Fibroblast of pulmonary artery (primary cell): ENCODE measurements around the gene TREML2.

Source experiments
- DNase-seq: peaks from one replicate; pipeline ENCODE4 v3.0.0-alpha.2; 2010; ENCODE audit warnings: low read depth
- H3K4me3 ChIP-seq: replicated peaks from 2 replicates; pipeline ENCODE4 v1.5.1; 2011; ENCODE audit warnings: low read depth, mild to moderate bottlenecking, control low read depth, low read length, moderate library complexity
- TF ChIP-seq, protein P1 (sequence below): IDR thresholded peaks from 2 replicates; pipeline ENCODE4 v1.5.1; 2011; ENCODE audit warnings: mild to moderate bottlenecking, control low read depth, low read length, inconsistent platforms; ENCODE audit errors: missing control alignments

Gene TREML2

DNA sequence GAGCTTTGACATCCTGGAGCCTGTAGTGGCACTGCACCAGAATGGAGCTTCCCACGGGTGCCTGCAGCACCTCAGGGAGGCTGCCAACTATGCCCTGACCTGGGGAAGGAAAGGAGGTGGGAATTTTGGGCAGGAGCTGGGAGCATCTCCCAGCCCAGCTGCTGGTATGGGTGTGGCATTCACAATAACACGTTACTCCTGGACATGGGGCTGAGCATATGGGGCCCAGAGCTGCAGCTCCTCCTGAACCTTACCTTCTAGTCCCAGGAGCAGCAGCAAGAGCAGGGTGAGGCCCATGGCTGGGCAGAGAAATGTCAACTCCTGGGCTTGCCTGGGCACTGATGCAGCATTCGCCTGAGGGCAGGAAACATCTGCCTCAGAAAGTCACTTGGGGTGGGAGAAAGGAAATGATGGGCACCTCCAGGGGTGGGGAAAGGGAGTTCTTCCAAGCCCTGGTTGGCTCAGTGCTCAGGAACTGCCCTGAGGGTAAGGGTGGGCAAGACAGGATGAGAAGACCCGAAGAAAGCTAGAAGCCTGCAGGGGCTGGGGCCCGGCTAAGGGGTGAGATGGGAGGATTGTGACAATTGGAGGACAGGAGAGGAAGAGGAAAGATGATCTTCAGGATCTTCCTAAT, 46.8 kb downstream of the TREML2 start, which contains the start of gene TREML1:
TREML1 (minus strand) TSS at position 356 of the 634 bp plus-strand sequence; CDS start at position 297, 59 bp downstream.
- TF ChIP-seq, protein P1, sequence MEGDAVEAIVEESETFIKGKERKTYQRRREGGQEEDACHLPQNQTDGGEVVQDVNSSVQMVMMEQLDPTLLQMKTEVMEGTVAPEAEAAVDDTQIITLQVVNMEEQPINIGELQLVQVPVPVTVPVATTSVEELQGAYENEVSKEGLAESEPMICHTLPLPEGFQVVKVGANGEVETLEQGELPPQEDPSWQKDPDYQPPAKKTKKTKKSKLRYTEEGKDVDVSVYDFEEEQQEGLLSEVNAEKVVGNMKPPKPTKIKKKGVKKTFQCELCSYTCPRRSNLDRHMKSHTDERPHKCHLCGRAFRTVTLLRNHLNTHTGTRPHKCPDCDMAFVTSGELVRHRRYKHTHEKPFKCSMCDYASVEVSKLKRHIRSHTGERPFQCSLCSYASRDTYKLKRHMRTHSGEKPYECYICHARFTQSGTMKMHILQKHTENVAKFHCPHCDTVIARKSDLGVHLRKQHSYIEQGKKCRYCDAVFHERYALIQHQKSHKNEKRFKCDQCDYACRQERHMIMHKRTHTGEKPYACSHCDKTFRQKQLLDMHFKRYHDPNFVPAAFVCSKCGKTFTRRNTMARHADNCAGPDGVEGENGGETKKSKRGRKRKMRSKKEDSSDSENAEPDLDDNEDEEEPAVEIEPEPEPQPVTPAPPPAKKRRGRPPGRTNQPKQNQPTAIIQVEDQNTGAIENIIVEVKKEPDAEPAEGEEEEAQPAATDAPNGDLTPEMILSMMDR, result no peak
- no peak for DNase-seq
- no peak within 1 kb of the TSS for H3K4me3 ChIP-seq

DNA sequence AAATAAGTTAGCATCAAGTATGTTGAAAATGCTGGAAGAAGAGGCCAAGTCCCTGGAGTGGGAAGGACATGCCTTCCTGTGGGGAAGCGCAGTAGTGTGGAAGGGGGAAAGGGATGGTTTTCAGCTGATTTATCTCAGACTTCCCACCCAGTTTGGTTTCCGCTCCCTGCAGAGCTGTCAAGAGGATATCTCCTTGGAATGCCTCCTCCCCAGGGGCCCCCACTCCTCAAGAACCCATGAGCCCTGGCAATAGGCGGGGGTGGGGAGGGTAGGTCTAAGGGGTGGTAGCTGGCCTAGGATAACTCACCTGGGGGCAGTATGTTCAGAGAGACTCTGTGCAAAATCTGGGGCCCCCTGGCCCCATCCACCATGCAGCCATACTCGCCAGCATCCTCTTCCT, 47.5 kb downstream of the TREML2 start:
- TF ChIP-seq, protein P1, result no peak
- no peak overlapping the region for H3K4me3 ChIP-seq
- no peak for DNase-seq

DNA sequence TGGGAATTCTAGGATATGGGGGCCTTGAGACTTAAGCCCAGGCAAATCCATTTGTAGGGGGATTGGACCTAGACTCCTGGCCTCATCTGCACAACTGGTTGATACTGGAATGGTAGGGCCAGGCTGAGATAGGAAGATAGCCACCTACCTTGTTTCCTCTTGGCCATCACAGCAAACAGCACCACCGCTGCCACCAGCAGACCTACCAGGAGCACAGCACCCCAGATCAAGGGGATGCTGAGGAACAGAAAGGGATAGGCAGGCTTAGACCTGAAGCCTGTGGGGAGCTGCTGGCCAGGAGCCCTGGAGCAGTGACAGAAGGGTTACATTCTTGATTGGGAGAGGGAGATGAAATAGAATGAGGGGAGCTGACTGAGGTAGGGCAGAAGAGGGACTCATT, 50.3 kb downstream of the TREML2 start:
- H3K4me3 ChIP-seq, result no peak overlapping the region
- DNase-seq, result no peak
- TF ChIP-seq, protein P1, result no peak

DNA sequence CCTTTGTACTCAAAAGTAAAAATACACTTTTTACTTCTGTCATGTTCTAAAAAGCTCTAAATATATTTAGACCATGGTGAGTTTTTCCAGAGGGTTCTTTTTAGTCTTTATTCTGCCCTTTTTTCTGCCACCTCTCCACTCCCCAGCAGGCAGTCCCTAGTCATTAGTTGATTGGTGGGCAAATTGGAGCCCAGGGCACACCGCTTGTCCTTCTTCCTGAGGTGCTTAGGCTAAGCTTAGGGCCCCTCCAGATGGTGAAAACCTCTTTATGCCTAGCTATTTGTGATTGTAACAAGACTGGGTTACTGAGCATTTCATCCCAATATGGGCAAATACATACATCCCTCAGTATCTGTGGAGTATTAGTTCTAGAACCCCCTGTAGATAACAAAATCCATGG, 53.0 kb downstream of the TREML2 start:
- no peak overlapping the region for H3K4me3 ChIP-seq
- DNase-seq, result no peak
- TF ChIP-seq, protein P1, result no peak
